Spleen (tissue), 7 donors: ENCODE data around the gene WDR70.

ENCODE experiments used
- POLR2AphosphoS5 ChIP-seq, 3 donors: sonication (generic); formaldehyde crosslinking; IDR thresholded peaks; one replicate each; pipeline ENCODE4 v1.5.1; 2017; ENCODE audit warnings: antibody characterized with exemption in 3 of 3
- TF ChIP-seq, protein P1 (sequence below), 11 experiments: fragments of 200-600 bp in 7 of 11; fragments of 450-650 bp in 4 of 11; sonication (generic) in 4 of 11; IDR thresholded peaks in 8 of 11; conservative IDR thresholded peaks in 3 of 11; 1 replicate in 7 of 11; 2 replicates in 4 of 11; pipeline versions ENCODE4 v1.4.0 to v1.8.0; 2016 to 2021; ENCODE audit warnings: antibody characterized with exemption in 11 of 11, inconsistent platforms in 4 of 11, mild to moderate bottlenecking in 1 of 11
- donor health status: DM: no; HTN: no; CAD: no; lungs with moderate emphysema.
- donor health status: DM: no; HTN: no; CAD: no.
- donor health status: DM: no; HTN: no; CAD: no.

DNA sequence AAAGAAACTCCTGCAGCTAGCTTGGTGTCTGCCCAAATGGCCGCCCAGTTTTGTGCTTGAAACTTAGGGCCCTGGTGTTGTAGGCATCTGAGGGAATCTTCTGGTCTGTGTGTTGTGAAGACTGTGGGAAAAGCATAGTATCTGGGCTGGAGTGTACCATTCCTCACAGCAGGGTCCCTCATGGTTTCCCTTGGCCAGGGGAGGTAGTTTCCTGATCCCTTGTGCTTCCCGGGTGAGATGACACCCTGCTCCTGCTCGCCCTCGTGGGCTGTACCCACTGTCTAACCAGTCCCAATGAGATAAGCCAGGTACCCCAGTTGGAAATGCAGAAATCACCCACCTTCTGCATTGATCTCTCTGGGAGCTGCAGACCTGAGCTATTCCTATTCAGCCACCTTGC is 277.9 kb downstream of the WDR70 start:
- TF ChIP-seq, protein P1, sequence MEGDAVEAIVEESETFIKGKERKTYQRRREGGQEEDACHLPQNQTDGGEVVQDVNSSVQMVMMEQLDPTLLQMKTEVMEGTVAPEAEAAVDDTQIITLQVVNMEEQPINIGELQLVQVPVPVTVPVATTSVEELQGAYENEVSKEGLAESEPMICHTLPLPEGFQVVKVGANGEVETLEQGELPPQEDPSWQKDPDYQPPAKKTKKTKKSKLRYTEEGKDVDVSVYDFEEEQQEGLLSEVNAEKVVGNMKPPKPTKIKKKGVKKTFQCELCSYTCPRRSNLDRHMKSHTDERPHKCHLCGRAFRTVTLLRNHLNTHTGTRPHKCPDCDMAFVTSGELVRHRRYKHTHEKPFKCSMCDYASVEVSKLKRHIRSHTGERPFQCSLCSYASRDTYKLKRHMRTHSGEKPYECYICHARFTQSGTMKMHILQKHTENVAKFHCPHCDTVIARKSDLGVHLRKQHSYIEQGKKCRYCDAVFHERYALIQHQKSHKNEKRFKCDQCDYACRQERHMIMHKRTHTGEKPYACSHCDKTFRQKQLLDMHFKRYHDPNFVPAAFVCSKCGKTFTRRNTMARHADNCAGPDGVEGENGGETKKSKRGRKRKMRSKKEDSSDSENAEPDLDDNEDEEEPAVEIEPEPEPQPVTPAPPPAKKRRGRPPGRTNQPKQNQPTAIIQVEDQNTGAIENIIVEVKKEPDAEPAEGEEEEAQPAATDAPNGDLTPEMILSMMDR (IDR thresholded peaks at IDR 0.05 in 8 of 11, conservative IDR thresholded peaks at IDR 0.05 in 3 of 11), result no peak
- no peak for TF ChIP-seq POLR2AphosphoS5 (IDR thresholded peaks at IDR 0.05)
